ENCODE measurements around the gene CACNB2. TPM values are rescaled to one million over a fixed set of nuclear protein-coding genes. Genes with fewer than 3 reads are reported as not detected.

The CACNB2 gene
- total and polyA plus RNA-seq, 4 donors, result 0.38 to 3.1 (median 0.83) TPM

DNA sequence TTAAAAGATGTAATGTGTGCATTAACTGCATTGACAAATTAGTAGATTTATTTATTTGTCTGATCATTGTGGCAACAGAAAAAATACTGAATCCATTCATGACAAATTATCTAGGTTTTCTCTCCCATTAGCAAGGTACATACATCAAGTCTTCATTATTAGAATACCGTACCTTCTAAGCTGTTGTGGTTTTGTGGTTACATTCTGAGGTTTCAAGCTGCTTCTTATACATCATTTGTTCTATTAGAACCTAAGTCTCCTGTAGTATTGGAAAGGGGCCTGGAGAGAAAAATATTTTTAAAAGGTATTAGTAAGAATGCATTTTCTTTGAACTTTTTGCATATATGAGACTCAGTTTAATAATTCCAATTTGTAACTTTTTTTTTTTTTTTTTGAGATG, 26.3 kb upstream of the CACNB2 start:
- WGBS, result 72% methylated on average over 1 of the region's 1 CpG
- TF ChIP-seq YY1 (IDR thresholded peaks at IDR 0.05) (no peak), EGR1 (IDR thresholded peaks at IDR 0.05; ENCODE audit: low read depth in 2 of 2) (no peak), HNF4A (conservative IDR thresholded peaks at IDR 0.05) (no peak), SP1 (IDR thresholded peaks at IDR 0.05) (no peak), ZBTB33 (IDR thresholded peaks at IDR 0.05) (no peak), HNF4G (IDR thresholded peaks at IDR 0.05) (no peak), JUND (IDR thresholded peaks at IDR 0.05) (no peak), RAD21 (IDR thresholded peaks at IDR 0.05) (no peak), REST (IDR thresholded peaks at IDR 0.05) (no peak), TAF1 (conservative IDR thresholded peaks at IDR 0.05) (no peak), NR2F2 (IDR thresholded peaks at IDR 0.05) (no peak), FOXA1 (IDR thresholded peaks at IDR 0.05) (no peak), ATF3 (IDR thresholded peaks at IDR 0.05) (no peak), GABPA (IDR thresholded peaks at IDR 0.05 in 1 of 2, conservative IDR thresholded peaks at IDR 0.05 in 1 of 2) (no peak), RXRA (IDR thresholded peaks at IDR 0.05) (no peak), FOXA2 (IDR thresholded peaks at IDR 0.05) (no peak)
- TF ChIP-seq, protein P1, sequence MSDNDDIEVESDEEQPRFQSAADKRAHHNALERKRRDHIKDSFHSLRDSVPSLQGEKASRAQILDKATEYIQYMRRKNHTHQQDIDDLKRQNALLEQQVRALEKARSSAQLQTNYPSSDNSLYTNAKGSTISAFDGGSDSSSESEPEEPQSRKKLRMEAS (IDR thresholded peaks at IDR 0.05), result no peak
- TF ChIP-seq, protein P2, sequence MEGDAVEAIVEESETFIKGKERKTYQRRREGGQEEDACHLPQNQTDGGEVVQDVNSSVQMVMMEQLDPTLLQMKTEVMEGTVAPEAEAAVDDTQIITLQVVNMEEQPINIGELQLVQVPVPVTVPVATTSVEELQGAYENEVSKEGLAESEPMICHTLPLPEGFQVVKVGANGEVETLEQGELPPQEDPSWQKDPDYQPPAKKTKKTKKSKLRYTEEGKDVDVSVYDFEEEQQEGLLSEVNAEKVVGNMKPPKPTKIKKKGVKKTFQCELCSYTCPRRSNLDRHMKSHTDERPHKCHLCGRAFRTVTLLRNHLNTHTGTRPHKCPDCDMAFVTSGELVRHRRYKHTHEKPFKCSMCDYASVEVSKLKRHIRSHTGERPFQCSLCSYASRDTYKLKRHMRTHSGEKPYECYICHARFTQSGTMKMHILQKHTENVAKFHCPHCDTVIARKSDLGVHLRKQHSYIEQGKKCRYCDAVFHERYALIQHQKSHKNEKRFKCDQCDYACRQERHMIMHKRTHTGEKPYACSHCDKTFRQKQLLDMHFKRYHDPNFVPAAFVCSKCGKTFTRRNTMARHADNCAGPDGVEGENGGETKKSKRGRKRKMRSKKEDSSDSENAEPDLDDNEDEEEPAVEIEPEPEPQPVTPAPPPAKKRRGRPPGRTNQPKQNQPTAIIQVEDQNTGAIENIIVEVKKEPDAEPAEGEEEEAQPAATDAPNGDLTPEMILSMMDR (IDR thresholded peaks at IDR 0.05; ENCODE audit: low read depth, low read length, missing input control), result no peak
- Histone ChIP-seq H3K36me3 (ENCODE audit: control insufficient read depth in 4 of 4, insufficient read depth in 3 of 4, low read depth in 1 of 4, low read length in 3 of 4) (no peaks in the 10 kb centered on the region), H3K4me3 (ENCODE audit: low read depth in 1 of 3, low read length in 3 of 3) (no peak overlapping the region), H3K27ac (ENCODE audit: low read depth in 1 of 2, low read length in 2 of 2) (no peak overlapping the region), H3K9ac (ENCODE audit: low read depth in 1 of 2, low read length in 2 of 2) (no peak overlapping the region), H3K27me3 (ENCODE audit: control insufficient read depth in 4 of 4, insufficient read depth in 4 of 4, low read length in 3 of 4) (no peaks in the 10 kb centered on the region), H3K4me1 (ENCODE audit: control insufficient read depth in 4 of 4, insufficient read depth in 4 of 4, low read length in 3 of 4) (no peaks in the 10 kb centered on the region), H3K9me3 (ENCODE audit: control insufficient read depth in 4 of 4, low read length in 3 of 4) (no peaks in the 10 kb centered on the region)
- no peak for DNase-seq (ENCODE audit: low spot score)

Measured in liver (tissue), 9 donors.